ENCODE measurements around the gene ANKRD40.
A peak's percentile ranks its signal among the peaks of the same experiment; 100 is the strongest.
"Not testable (repeated sequence)": the region's sequence is repeated elsewhere in the genome, so short reads cannot be mapped to it uniquely, and the experiment has no call there.

ANKRD40 gene

DNA sequence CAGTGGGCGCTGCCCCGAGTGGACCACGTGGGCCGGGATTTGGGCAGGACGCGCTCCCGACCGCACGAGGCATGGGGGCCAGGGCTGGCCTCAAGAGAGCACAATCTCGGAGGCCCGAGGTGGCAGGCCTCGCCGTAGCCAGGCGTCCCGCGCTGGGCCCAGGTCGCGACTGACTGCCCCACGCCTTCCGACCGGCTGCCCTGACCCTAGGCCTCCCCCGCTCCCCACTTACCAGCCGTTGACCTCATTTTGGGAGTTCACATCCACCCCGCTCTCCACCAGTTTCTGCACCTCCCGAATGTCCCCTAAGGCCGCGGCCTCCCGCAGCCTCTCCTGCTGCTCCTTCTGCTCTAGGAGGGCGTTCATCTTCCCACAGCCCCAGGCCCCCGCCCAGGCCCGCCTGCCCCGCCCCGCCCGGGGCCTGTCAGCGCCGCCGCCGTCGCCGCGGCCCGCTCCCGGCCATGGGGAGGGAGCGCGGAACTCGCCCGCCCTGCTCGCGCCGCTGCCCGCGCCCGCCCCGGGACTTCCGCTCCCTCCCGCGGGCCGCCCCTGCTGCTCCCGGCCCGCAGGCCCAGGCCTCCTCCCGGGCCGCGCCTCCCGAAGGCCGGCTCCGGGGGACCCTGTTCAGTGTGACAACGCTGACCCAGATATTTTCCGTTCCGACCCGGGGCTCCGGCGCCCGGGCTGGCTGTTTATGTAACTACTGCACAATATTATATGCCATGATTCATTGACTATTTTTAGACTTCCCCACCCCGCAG lies at the start of gene ANKRD40:
Gene ANKRD40 (minus strand): TSS at position 626 of the 761 bp plus-strand sequence. CDS start 260 bp downstream, at position 366.
- peak; percentile 82 for DNase-seq (ENCODE audit: low read depth)

GRCh38 chr17:50754521-50754920 lies 46.8 kb upstream of the ANKRD40 start:
- DNase-seq (ENCODE audit: low read depth), result no peak

DNA sequence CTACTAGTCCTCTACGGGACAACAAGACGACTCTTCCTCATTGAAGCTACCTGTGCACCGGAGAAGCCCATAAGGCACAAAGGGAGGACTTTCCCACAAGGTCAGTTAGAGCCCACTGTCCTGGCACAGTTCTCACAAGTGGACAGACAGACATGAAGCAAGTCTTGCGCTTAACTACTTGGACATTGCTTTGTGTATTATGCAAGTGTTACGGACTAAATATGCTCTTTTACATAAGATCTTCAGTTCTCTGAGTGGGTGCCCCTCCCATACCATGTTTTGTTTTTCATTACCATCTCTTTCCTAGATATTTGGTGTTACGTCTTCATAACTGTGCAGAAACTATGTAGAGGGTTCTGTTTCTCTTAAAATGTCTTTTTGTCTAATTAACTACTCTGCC lies 41.5 kb upstream of the ANKRD40 start:
- DNase-seq (ENCODE audit: low read depth), result no peak

DNA sequence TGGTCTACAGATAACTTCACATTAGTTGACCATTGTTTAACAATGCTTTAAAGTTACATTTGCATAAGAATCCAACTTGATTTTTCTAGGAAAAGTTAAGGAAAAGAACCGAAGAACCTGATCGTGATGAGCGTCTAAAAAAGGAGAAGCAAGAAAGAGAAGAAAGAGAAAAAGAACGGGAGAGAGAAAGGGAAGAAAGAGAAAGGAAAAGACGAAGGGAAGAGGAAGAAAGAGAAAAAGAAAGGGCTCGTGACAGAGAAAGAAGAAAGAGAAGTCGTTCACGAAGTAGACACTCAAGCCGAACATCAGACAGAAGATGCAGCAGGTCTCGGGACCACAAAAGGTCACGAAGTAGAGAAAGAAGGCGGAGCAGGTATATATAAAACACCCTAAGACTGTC lies 37.9 kb upstream of the ANKRD40 start:
- DNase-seq (ENCODE audit: low read depth), result no peak

- no peak for DNase-seq (ENCODE audit: low read depth)
Observed at GRCh38 chr17:50739098-50739497, 31.4 kb upstream of the ANKRD40 start.

DNA sequence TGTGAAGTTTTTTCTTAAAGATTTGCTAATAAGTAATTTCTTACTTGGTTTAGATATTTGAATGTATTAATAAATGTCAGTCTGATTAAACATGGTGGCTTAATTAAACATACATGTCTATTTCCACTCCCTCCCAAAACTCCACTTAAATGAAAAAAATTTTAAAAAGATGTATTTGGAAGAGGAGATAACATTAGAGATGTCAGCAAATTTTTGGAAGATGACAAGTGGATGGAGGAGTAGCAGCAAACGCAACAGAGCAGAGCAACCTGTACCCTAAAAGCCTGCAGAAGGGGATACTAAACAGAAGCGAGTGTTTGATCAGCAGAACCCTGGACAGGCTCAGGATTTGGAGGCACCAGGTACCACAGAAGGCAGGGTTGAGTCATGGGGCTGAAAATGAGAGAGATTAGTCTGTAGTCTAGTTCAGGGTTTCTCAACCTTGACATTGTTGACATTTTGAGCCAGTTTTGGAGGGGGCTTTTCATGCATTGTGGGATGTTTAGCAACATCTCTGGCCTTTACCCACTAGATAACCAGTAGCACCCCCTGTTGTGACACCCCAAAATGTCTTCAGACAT lies 29.5 kb upstream of the ANKRD40 start:
- no peak for DNase-seq (ENCODE audit: low read depth)

- no peak for DNase-seq (ENCODE audit: low read depth)
Observed at GRCh38 chr17:50735287-50735686, 27.6 kb upstream of the ANKRD40 start.

DNA sequence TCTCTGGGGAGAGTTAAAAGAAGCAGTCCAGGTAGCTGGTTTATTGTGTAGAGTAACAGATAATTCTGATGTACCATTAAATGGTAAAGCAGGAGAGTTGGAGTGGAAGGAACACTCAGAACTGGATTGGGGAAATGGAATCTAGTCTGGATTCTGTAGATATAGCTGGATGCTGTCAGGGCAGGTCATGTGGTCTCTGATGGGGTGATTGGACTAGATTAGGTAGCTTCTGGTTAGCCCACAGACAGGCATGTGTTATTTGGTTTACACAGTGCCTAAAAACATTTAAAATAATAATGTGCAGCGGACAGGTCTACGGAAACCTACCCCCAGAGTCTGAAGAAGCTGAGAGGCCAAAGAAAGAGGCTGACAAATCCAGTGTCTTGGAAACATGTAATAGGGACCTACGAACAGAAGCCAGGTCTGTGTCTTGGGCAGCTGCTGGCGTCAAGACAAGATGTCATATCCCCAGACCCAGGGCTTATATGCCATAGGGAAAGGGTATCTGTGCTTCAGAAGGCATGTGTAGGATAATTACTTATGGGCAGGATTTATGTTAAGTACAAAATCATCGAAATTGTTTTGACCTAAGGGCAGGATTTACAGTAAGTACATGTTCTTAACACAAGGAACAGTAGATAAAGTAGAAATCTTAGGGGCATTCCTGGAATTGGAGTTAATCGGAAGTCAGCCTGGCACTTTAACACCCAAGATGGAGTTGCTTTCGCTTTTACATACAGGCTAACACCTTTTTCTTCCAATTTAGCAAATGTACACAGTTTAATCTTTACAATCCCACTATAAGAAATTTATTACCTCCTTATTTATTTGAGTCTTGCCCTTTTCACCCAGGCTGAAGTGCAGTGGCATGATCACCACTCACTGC lies 24.1 kb upstream of the ANKRD40 start:
- no peak for DNase-seq (ENCODE audit: low read depth)

GRCh38 chr17:50728881-50729765 lies 21.4 kb upstream of the ANKRD40 start:
- DNase-seq (ENCODE audit: low read depth), result no peak

DNA sequence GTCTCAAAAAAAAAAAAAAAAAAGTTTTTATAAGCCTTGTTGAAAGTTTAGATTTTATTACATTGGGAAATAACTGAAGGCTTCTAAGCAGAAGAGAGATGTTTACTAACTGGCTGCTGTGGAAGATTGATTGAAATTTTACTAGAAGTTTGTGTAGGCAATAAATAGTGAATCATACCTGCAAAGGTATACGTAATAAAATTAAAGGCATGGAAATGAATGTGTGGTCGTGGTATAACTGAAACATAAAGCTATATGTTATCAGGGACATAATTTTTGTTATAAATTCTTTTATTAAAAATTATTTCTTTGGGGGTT lies 20.4 kb upstream of the ANKRD40 start:
- DNase-seq (ENCODE audit: low read depth), result no peak

DNA sequence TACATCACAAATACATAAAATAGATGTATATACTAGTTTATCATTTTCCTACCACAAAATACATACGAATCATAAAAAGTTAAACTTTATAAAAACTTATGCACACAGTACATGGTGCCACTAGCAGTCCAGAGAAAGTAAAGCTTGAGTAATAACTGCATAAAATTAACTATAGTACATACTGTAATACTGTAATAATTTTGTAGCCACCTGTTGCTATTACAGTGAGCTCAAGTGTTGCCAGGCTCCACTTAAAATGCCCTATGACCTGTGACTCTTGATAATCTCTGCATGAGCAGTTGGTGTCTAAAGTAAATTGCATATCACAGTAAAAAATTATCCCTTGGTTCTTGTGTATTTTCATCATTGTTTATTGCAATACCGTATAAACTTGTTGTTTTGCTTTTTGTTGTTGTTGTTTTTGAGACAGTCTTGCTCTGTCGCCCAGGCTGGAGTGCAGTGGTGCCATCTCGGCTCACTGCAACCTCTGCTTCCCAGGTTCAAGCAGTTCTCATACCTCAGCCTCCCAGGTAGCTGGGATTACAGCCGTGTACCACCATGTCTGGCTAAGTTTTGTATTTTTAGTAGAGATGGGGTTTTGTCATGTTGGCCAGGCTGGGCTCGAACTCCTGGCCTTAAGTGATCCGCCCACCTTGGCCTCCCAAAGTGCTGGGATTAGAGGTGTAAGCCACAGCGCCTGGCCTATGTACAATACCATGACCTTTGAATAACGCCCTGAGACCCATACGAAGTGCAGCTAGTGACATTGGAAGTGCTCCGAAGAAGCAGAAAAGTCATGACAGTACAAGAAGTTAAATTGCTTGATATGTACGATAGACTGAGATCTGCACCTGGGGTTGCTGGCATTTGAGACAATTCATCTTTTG lies 18.3 kb upstream of the ANKRD40 start:
- no peak for DNase-seq (ENCODE audit: low read depth)

GRCh38 chr17:50724622-50725021 lies 16.9 kb upstream of the ANKRD40 start:
- DNase-seq (ENCODE audit: low read depth), result not testable (repeated sequence)

GRCh38 chr17:50722746-50723145 lies 15.0 kb upstream of the ANKRD40 start:
- no peak for DNase-seq (ENCODE audit: low read depth)

GRCh38 chr17:50721194-50722010 lies 13.7 kb upstream of the ANKRD40 start:
- no peak for DNase-seq (ENCODE audit: low read depth)

DNA sequence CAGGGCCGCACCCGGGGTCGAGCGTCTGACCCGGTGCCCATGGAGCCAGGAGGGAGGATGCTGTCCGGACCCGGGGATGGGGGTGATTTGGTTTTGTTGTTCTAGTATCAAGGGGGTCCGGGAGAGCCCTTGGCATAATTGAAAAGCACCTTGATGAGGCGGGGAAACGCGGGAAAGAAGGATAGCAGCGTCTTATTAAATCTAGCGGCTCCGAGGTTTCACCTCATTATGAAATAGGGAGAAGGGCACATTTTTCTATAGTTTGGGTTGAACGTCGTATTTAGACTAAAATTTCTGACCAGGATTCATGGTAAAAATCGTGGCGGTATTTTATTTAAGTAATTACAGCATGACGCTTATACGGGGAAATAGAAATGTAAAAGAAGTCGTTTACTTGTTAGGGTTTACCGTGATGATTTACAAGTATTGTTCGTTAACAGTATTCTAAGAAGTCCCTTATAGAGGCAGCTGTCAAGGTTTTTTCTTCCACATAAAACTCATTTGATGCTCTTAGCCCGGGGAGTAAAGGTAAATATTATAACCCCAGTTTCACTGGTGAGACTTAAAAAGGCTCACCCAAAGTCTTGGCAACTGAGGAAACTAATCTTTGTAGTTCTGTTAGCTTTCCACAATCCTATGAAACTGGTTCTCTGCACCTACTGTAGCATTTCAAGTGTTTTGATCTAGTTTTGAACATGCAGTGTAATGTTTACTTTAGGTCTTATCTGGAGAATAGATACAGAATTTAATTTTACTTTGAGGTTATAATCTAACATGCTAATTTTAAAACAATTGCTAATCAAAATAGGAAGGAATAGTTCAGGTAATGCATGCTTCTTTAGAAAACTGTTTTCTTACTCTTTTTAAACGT lies 12.4 kb upstream of the ANKRD40 start:
- no peak for DNase-seq (ENCODE audit: low read depth)

GRCh38 chr17:50719144-50719923 lies 11.6 kb upstream of the ANKRD40 start, which contains the start of gene LUC7L3:
LUC7L3 (plus strand) TSS chr17:50719603; CDS start chr17:50719733, 130 bp downstream.
- peak; percentile 79 for DNase-seq (ENCODE audit: low read depth)

GRCh38 chr17:50715471-50715870 lies 7.8 kb upstream of the ANKRD40 start:
- no peak for DNase-seq (ENCODE audit: low read depth)

- no peak for DNase-seq (ENCODE audit: low read depth)
Observed at GRCh38 chr17:50712641-50713040, 4.9 kb upstream of the ANKRD40 start.
